Upper lobe of left lung (tissue), 6 donors: Measurements from ENCODE around the gene STMN1. TPM values are rescaled to one million over a fixed set of nuclear protein-coding genes. Genes with fewer than 3 reads are reported as not detected.

ENCODE experiments used
- ATAC-seq, 2 donors: fragments of 200-7000 bp; cut with Tn5 transposase; one replicate each; pipeline ENCODE4 v1.9.1; 2022; ENCODE audit warnings: mild to moderate bottlenecking in 2 of 2, moderate library complexity in 2 of 2; ENCODE audit not compliant: low FRiP score in 2 of 2
- DNase-seq, 2 donors: peaks; one replicate each; pipeline ENCODE4 v3.0.0-alpha.2; 2019 to 2020
- H3K27ac ChIP-seq, 4 donors: fragments of 200-600 bp; sonication (generic); one replicate each; pipeline ENCODE4 v1.5.1; 2016 to 2019
- H3K27me3 ChIP-seq, 4 donors: fragments of 200-600 bp; sonication (generic); one replicate each; pipeline ENCODE4 v1.5.1; 2017 to 2019
- H3K36me3 ChIP-seq, 4 donors: fragments of 200-600 bp; sonication (generic); one replicate each; pipeline ENCODE4 v1.5.1; 2016 to 2019
- H3K4me1 ChIP-seq, 4 donors: fragments of 200-600 bp; sonication (generic); one replicate each; pipeline ENCODE4 v1.5.1; 2018 to 2019
- H3K4me3 ChIP-seq, 4 donors: fragments of 200-600 bp; sonication (generic); one replicate each; pipeline ENCODE4 v1.5.1; 2017 to 2019; ENCODE audit warnings: mild to moderate bottlenecking in 2 of 4, moderate library complexity in 1 of 4
- H3K9me3 ChIP-seq, 4 donors: fragments of 200-600 bp; sonication (generic); one replicate each; pipeline ENCODE4 v1.5.1; 2018 to 2019
- EP300 ChIP-seq, 4 donors: sonication (generic); formaldehyde crosslinking; IDR thresholded peaks; one replicate each; pipeline ENCODE4 v1.5.1; 2017; ENCODE audit warnings: antibody characterized with exemption in 4 of 4, control low read depth in 2 of 4
- POLR2A ChIP-seq, 4 donors: fragments of 450-650 bp; IDR thresholded peaks; one replicate each; pipeline ENCODE4 v1.5.1; 2016 to 2017; ENCODE audit warnings: antibody characterized with exemption in 4 of 4, mild to moderate bottlenecking in 2 of 4
- POLR2AphosphoS5 ChIP-seq, 2 donors: sonication (generic); formaldehyde crosslinking; IDR thresholded peaks; one replicate each; pipeline ENCODE4 v1.5.1; 2017; ENCODE audit warnings: antibody characterized with exemption in 2 of 2
- WGBS, 2 donors: methylation state at CpG; one replicate each; pipeline ENCODE4 v1.1.5; 2017 to 2018; 5-methylcytosine and 5-hydroxymethylcytosine counted together
- total RNA-seq, 6 donors: library from RNA; depleted of rRNA in 4 of 6; stranded (reverse); fragments of >200 nt in 4 of 6; gene quantifications; one replicate each; pipeline versions ENCODE4 v1.1.0 to v1.2.1, GENCODE V29; 2016 to 2021
- TF ChIP-seq, protein P1 (sequence below), 6 experiments: fragments of 450-650 bp in 4 of 6; fragments of 200-600 bp in 2 of 6; sonication (generic) in 2 of 6; IDR thresholded peaks; one replicate each; pipeline ENCODE4 v1.5.1; 2016 to 2019; ENCODE audit warnings: antibody characterized with exemption in 6 of 6
- donor health status: DM: no; HTN: no; CAD: no; lungs with moderate emphysema.
- donor health status: DM: no; HTN: yes; CAD: no; lungs with severe emphysema.

STMN1 gene
- total RNA-seq, 6 donors from 2014 or later: 38.3 to 103 (median 52.2) TPM

GRCh38 chr1:25862785-25863485 is 43.3 kb downstream of the STMN1 start:
- H3K27ac ChIP-seq: no peak overlapping the region
- peaks cover 0 to 10% (median 2%) of the 10 kb centered on the region in 4 donors for H3K36me3 ChIP-seq
- no peak overlapping the region for H3K4me3 ChIP-seq
- 96 to 97% methylated on average over 18 to 19 of the region's 20 CpGs for WGBS, 2 donors
- DNase-seq: peak in 1 of 2 donors; percentile 50
- TF ChIP-seq, protein P1, sequence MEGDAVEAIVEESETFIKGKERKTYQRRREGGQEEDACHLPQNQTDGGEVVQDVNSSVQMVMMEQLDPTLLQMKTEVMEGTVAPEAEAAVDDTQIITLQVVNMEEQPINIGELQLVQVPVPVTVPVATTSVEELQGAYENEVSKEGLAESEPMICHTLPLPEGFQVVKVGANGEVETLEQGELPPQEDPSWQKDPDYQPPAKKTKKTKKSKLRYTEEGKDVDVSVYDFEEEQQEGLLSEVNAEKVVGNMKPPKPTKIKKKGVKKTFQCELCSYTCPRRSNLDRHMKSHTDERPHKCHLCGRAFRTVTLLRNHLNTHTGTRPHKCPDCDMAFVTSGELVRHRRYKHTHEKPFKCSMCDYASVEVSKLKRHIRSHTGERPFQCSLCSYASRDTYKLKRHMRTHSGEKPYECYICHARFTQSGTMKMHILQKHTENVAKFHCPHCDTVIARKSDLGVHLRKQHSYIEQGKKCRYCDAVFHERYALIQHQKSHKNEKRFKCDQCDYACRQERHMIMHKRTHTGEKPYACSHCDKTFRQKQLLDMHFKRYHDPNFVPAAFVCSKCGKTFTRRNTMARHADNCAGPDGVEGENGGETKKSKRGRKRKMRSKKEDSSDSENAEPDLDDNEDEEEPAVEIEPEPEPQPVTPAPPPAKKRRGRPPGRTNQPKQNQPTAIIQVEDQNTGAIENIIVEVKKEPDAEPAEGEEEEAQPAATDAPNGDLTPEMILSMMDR (IDR thresholded peaks at IDR 0.05): no peak
- TF ChIP-seq POLR2A (IDR thresholded peaks at IDR 0.05) (no peak), EP300 (IDR thresholded peaks at IDR 0.05) (no peak), POLR2AphosphoS5 (IDR thresholded peaks at IDR 0.05) (no peak)
- H3K9me3 ChIP-seq: no peaks in the 10 kb centered on the region
- no peak for ATAC-seq
- peaks cover 20 to 33% (median 25%) of the 10 kb centered on the region in 4 donors for H3K4me1 ChIP-seq
- H3K27me3 ChIP-seq: no peaks in the 10 kb centered on the region

GRCh38 chr1:25861316-25862286 is 44.6 kb downstream of the STMN1 start:
- Histone ChIP-seq H3K27me3 (no peaks in the 10 kb centered on the region), H3K36me3 (peaks cover 0 to 10% (median 2%) of the 10 kb centered on the region in 4 donors), H3K4me3 (no peak overlapping the region), H3K27ac (peak overlapping the region in 3 of 4 donors; percentile 18 to 83 (median 26)), H3K4me1 (peaks cover 20 to 27% (median 23%) of the 10 kb centered on the region in 4 donors), H3K9me3 (no peaks in the 10 kb centered on the region)
- TF ChIP-seq POLR2A (IDR thresholded peaks at IDR 0.05) (no peak), POLR2AphosphoS5 (IDR thresholded peaks at IDR 0.05) (no peak), EP300 (IDR thresholded peaks at IDR 0.05) (no peak)
- TF ChIP-seq, protein P1 (IDR thresholded peaks at IDR 0.05): no peak
- DNase-seq (no peak), ATAC-seq (no peak)
- whole genome bisulfite sequencing, 2 donors: 61 to 64% methylated on average over 16 of the region's 16 CpGs

GRCh38 chr1:25858906-25859789 is 47.1 kb downstream of the STMN1 start, which contains the start of gene AUNIP:
Gene AUNIP, minus strand, starts transcription at chr1:25859457. Its CDS starts 100 bp downstream, at chr1:25859357.
- H3K4me3 ChIP-seq: peak within 1 kb of the TSS; percentile 12 to 64 (median 50)
- H3K4me1 ChIP-seq: peaks cover 20 to 27% (median 23%) of the 10 kb centered on the region in 4 donors
- ATAC-seq: peak; percentile 94 to 98
- peak within 1 kb of the TSS; percentile 68 to 84 (median 80) for H3K27ac ChIP-seq
- WGBS, 2 donors: 2 to 4% methylated on average over 54 to 64 of the region's 77 CpGs
- DNase-seq: peak; percentile 87 to 97
- TF ChIP-seq POLR2A (IDR thresholded peaks at IDR 0.05) (peak in 3 of 4 donors; percentile 52 to 80 (median 56)), POLR2AphosphoS5 (IDR thresholded peaks at IDR 0.05) (peak; percentile 87 to 94), EP300 (IDR thresholded peaks at IDR 0.05) (peak in 1 of 4 donors; percentile 7)
- TF ChIP-seq, protein P1 (IDR thresholded peaks at IDR 0.05): no peak
- no peaks in the 10 kb centered on the region for H3K9me3 ChIP-seq
- no peaks in the 10 kb centered on the region for H3K27me3 ChIP-seq
- H3K36me3 ChIP-seq: peaks cover 0 to 10% (median 2%) of the 10 kb centered on the region in 4 donors

GRCh38 chr1:25858494-25858893 is 47.7 kb downstream of the STMN1 start:
- Histone ChIP-seq H3K27ac (no peak overlapping the region), H3K27me3 (no peaks in the 10 kb centered on the region), H3K4me1 (peaks cover 20 to 27% (median 23%) of the 10 kb centered on the region in 4 donors), H3K36me3 (peaks cover 0 to 10% (median under 1%) of the 10 kb centered on the region in 4 donors), H3K9me3 (no peaks in the 10 kb centered on the region), H3K4me3 (peak overlapping the region in 3 of 4 donors; percentile 45 to 64 (median 56))
- TF ChIP-seq POLR2A (IDR thresholded peaks at IDR 0.05) (no peak), POLR2AphosphoS5 (IDR thresholded peaks at IDR 0.05) (no peak), EP300 (IDR thresholded peaks at IDR 0.05) (no peak)
- TF ChIP-seq, protein P1 (IDR thresholded peaks at IDR 0.05): no peak
- WGBS, 2 donors: 34 to 41% methylated on average over 7 of the region's 7 CpGs
- no peak for ATAC-seq
- DNase-seq: no peak
